Tibial nerve (tissue), 3 donors: ENCODE data around the gene RTL5.

ENCODE experiments used
- POLR2A ChIP-seq, 2 donors: fragments of 450-650 bp; IDR thresholded peaks; one replicate each; pipeline ENCODE4 v1.6.1; 2017; ENCODE audit warnings: antibody characterized with exemption in 2 of 2, mild to moderate bottlenecking in 2 of 2, moderate library complexity in 2 of 2
- TF ChIP-seq, protein P1 (sequence below), 5 experiments: fragments of 200-600 bp in 3 of 5; fragments of 450-650 bp in 2 of 5; sonication (generic) in 3 of 5; IDR thresholded peaks; one replicate each; pipeline ENCODE4 v1.5.1; 2016 to 2019; ENCODE audit warnings: antibody characterized with exemption in 5 of 5, mild to moderate bottlenecking in 3 of 5, moderate library complexity in 2 of 5

DNA sequence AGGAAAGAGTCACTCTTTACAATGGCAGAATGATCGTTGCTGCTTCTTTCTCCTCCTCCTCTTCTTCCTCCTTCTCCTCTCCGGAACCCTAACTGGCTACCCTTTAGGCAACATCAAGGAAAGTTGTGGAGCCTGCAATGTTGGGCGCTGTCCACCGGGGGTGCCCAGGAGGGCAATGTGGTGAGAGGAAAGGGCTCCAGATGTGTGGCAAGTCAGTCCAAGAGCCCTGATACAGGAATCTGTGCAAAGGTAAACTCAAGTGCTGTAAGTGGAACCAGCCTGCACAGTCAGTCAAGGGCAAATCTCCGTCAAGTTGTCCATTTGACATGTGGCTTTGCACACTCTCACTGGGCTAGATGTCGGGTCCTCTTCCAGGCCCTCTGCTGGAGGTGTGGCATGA lies 2.8 kb downstream of the RTL5 start:
- no peak for TF ChIP-seq POLR2A (IDR thresholded peaks at IDR 0.05)
- TF ChIP-seq, protein P1, sequence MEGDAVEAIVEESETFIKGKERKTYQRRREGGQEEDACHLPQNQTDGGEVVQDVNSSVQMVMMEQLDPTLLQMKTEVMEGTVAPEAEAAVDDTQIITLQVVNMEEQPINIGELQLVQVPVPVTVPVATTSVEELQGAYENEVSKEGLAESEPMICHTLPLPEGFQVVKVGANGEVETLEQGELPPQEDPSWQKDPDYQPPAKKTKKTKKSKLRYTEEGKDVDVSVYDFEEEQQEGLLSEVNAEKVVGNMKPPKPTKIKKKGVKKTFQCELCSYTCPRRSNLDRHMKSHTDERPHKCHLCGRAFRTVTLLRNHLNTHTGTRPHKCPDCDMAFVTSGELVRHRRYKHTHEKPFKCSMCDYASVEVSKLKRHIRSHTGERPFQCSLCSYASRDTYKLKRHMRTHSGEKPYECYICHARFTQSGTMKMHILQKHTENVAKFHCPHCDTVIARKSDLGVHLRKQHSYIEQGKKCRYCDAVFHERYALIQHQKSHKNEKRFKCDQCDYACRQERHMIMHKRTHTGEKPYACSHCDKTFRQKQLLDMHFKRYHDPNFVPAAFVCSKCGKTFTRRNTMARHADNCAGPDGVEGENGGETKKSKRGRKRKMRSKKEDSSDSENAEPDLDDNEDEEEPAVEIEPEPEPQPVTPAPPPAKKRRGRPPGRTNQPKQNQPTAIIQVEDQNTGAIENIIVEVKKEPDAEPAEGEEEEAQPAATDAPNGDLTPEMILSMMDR (IDR thresholded peaks at IDR 0.05) = peak in 2 of 5 experiments; percentile 23 to 26
